ENCODE measurements around the gene CLTRN. TPM values are rescaled to one million over a fixed set of nuclear protein-coding genes. Genes with fewer than 3 reads are reported as not detected.
"Not testable (repeated sequence)": the region's sequence is repeated elsewhere in the genome, so short reads cannot be mapped to it uniquely, and the experiment has no call there.

The CLTRN gene
- total RNA-seq (2014; rRNA removed; shearing (Covaris generic)): 0.12 and 0.20 TPM in 2 replicates

- DNase-seq (ENCODE audit: low read depth): no peak
Observed at GRCh38 chrX:15664487-15665444, at the start of gene CLTRN. Gene CLTRN, minus strand, starts transcription at chrX:15664805. Its CDS starts 30 bp downstream, at chrX:15664775.

GRCh38 chrX:15704273-15704672 is 39.7 kb upstream of the CLTRN start:
- DNase-seq (ENCODE audit: low read depth): not testable (repeated sequence)

- not testable (repeated sequence) for DNase-seq (ENCODE audit: low read depth)
Observed at GRCh38 chrX:15703809-15704208, 39.2 kb upstream of the CLTRN start.

GRCh38 chrX:15702488-15703371 is 38.1 kb upstream of the CLTRN start:
- DNase-seq (ENCODE audit: low read depth): no peak

- DNase-seq (ENCODE audit: low read depth): no peak
Observed at GRCh38 chrX:15696516-15696915, 31.9 kb upstream of the CLTRN start.

- DNase-seq (ENCODE audit: low read depth): no peak
Observed at GRCh38 chrX:15694941-15695451, 30.4 kb upstream of the CLTRN start.

- peak; percentile 51 for DNase-seq (ENCODE audit: low read depth)
Observed at GRCh38 chrX:15686818-15687685, 22.4 kb upstream of the CLTRN start.

GRCh38 chrX:15683193-15683592 is 18.6 kb upstream of the CLTRN start:
- no peak for DNase-seq (ENCODE audit: low read depth)

GRCh38 chrX:15681433-15681832 is 16.8 kb upstream of the CLTRN start:
- DNase-seq (ENCODE audit: low read depth): no peak

- peak; percentile 27 for DNase-seq (ENCODE audit: low read depth)
Observed at GRCh38 chrX:15680401-15680800, 15.8 kb upstream of the CLTRN start.

GRCh38 chrX:15679246-15679645 is 14.6 kb upstream of the CLTRN start:
- no peak for DNase-seq (ENCODE audit: low read depth)

- DNase-seq (ENCODE audit: low read depth): no peak
Observed at GRCh38 chrX:15678339-15678738, 13.7 kb upstream of the CLTRN start.

GRCh38 chrX:15676886-15677285 is 12.3 kb upstream of the CLTRN start:
- no peak for DNase-seq (ENCODE audit: low read depth)

GRCh38 chrX:15675490-15675921 is 10.9 kb upstream of the CLTRN start:
- DNase-seq (ENCODE audit: low read depth): no peak

GRCh38 chrX:15674841-15675489 is 10.4 kb upstream of the CLTRN start:
- peak; percentile 93 for DNase-seq (ENCODE audit: low read depth)

GRCh38 chrX:15674514-15674840 is 9.9 kb upstream of the CLTRN start:
- DNase-seq (ENCODE audit: low read depth): no peak

GRCh38 chrX:15673970-15674369 is 9.4 kb upstream of the CLTRN start:
- no peak for DNase-seq (ENCODE audit: low read depth)

GRCh38 chrX:15672881-15673280 is 8.3 kb upstream of the CLTRN start:
- DNase-seq (ENCODE audit: low read depth): no peak

- DNase-seq (ENCODE audit: low read depth): no peak
Observed at GRCh38 chrX:15663439-15663838, 1.2 kb downstream of the CLTRN start.

- not testable (repeated sequence) for DNase-seq (ENCODE audit: low read depth)
Observed at GRCh38 chrX:15654804-15655203, 9.8 kb downstream of the CLTRN start.

- no peak for DNase-seq (ENCODE audit: low read depth)
Observed at GRCh38 chrX:15653961-15654360, 10.6 kb downstream of the CLTRN start.
